ENCODE measurements around the gene NALCN.

NALCN gene

DNA sequence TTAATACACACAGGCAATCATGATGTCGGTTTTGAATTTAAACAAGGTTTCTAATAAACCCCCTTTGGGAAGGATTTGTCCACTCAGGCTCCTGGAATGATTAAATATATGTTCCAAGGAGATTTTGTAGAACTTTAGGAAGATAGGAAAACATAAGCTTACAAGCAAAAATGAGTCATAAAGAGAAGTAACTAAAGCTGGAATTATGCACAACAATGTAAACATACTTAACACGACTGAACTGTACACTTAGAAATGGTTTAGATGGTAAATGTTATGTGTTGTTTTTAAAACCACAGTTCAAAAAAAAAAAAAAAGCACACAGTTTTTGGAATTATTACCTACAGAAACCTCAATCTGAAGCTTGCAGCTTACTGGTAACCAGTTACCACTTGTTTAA is 304.4 kb downstream of the NALCN start:
- no peak for DNase-seq

DNA sequence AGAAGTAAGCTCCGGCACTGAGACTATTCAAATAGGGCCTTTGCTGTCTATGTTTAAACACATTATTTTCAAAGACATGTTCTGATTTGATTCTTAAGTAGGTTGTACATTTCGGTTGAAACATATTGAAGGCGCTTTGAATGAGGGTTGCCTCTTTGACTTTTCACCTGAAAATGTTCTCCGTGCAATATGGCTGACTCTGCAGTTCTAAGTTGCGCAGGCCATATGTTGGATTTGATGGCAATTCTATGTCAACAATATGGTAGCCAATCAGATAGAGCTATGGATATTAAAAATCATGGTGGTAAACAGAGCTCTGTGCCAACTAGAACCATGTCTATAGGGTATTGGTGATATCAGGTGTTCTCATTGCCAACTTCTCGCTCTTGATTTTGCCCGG is 307.3 kb downstream of the NALCN start:
- DNase-seq, result no peak

DNA sequence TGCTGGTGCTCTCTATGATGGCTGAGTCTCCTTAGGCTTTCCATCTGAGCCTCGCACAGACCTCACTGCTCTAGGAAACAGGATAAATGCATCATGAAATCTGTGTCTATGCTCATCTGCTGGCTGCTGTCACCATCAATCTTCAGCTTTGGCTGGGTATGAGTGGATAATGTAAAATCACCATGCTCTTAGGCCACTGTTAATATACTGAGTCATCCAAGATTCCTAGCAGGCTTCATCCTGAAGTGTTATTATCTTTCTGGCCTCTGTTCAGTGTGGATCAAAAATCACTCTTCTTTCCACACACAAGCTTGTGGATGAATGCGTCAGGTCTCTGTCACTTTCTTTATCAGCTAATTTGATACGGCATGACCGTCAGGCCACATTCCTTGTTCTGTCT is 317.4 kb downstream of the NALCN start:
- DNase-seq, result no peak

DNA sequence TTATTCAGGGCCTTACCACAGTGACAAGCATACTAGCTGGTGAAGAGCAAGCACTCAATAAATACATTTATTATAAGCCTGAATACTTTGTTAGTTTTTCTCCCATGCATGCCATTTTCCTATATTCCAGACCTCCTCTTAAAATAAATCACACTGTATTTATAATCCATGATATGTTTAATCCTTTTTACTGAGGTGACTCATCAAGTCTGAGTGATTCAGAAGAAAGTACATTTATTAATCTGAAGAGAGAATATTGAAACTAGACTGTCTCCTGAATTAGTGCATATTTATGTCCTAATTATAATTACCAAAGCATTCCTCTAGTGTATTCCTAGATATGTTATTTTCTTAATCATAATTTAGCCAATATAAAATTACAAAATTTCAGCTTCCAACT is 323.3 kb downstream of the NALCN start:
- no peak for DNase-seq

DNA sequence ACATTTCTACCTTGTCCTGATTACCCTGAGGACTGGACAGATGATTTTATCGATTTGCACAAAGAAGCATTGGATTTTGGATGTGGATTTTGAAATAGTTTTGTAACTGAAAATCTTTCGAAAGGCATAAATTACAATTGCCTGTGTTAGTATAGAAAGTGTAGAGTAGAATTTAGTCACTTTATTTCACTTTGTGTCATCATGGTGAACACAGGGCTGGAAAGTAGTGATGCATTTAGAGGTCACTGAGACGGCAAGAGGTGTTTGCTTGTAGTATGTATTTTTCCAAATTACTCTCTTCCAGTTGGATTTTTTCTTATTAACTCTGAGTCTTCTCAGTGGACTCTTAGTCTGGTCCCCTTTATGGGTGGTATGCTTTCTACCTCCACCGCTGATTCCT is 326.0 kb downstream of the NALCN start:
- no peak for DNase-seq

DNA sequence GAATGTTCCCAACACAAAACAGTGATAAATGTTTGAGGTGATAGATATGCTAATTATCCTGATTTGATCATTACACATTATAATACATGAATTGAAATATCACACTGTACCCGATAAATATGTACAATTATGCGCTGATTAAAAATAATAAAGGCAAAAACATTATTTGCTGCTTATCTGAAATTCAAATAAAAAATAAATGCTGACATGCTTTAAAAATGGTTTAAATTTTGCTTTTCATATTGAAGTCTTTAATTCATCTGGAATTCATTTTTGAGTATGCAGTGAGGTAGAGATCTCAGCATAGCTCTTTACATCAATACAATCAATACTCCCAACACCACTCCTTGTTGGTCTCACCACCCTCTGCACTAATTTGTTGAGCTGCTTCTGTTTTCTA is 330.8 kb downstream of the NALCN start:
- DNase-seq, result no peak

DNA sequence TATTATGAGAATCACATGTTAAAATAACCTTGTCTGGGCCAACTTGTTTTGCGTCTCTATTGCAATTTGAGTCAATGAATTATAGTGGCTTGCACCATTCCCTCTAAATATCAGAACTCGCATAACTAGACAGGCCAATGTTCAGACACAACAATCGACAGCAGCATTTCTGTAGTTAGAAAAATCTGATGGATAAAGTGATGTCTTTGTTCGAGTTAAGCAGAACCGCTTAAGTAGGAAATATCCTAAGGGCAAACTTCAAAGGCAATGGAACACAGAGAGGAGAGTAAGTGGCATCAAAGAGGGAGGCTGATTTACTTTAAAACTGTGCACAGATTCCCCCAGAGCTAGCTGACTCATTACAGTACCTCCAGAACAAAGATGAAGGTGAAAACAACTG is 333.9 kb downstream of the NALCN start:
- no peak for DNase-seq

DNA sequence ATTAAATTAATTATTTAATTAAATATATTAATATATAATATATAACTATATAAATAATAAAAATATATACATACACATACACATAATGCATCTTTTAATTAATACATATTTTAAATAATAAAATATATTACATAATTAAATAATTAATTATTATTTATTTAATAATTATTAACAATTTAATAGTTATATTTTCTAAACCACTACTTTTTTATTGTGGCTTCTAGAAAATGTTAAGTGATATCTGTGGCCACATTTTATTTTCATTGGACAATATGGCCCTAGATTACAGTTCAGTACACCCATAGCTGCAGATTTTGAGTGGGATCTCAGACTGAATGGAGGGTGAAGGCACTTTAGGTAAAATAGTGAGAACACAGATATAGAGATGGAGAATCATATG is 335.7 kb downstream of the NALCN start:
- DNase-seq, result no peak

DNA sequence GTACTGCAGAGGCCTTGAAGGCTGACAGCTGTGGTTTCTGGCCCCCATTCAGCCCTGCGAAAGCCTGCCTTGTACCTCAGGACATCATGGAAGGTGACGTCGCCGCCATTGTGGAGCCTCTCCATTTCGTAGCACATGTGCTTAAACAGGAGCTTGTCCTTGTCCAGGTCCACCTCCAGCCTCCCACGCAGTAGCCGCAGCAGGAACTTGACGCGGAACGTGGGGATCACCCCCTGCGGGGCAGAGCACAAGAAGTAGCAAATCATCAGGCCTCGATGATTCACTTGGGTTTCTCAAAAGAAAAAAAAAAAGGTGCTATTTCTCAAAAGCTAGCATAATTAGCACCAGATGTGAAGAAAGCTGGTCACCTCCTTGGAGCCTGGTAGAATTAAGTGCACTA is 351.0 kb downstream of the NALCN start:
- DNase-seq, result no peak

DNA sequence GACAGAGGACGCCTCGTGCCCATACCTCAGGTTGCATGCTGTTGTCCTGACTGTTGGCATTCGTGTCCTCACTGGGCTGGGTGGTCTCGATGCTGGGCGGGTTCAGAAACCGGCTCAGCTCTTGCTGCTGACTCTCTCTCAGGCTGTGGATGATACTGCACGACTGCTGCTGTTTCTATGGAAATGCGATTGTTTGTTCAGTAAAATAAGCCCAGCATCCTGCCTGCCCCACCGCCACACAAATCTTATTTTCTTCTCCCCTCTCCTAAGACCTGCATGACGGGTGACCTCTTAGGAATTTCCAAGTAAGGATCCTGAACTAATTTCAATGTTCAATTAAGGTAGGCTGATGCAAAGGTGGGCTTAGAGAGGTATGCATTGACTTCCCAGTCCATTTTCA is 356.5 kb downstream of the NALCN start:
- DNase-seq, result no peak

DNA sequence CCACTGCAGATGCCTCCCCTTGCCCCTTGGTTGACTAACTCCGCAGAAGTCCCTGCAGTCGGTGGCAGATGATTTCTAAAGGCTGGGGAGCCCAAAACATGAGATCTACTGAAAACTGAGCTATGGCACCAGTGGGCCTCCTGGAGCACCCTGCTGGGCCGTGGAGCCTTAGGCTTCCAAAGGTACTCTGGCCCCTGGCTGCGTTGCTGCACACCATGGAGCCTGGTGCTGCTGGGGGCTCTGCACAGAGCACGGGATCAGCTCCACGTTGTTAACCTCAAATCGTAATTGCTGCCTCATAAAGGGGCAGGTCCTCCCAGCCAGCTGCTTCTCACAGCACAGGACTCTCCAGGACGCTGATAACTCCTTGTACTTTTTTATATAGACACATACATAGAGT is 357.5 kb downstream of the NALCN start:
- no peak for DNase-seq

DNA sequence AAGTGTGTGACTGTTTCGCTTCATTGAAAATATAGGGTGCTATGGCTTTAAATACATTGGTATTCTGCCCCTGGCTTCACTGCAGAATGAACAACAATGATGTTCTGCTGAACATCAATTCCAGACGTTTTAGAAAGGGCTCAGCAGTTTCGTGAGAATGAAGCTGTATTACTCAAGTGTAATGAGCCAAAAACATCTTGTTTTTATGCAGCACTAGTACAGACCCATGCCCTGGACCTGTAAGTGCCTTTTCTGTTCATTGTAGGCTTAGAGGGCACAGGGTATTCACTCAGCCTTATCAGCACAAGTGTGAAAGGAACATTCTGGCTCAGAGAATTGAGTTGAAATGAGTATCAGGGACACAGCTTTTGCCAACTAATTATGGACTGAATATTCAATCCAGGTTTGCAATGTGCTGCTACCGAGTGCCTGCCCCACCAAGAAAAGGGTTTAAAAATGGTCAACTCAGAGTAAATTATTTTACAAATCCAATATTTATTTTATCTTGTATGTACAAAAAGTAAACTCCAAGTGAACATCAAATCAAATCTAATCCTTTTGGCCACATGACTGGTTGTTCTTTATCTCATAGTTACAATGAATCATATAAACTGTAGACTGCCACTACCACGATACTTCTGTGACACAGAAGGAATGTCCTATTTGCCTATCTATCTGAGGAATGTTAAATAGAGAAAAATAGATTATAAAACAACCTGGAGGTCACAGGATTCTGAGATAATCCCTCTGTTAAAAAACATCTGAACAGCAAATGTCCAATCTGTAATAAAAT is 362.8 kb downstream of the NALCN start:
- DNase-seq, result no peak

DNA sequence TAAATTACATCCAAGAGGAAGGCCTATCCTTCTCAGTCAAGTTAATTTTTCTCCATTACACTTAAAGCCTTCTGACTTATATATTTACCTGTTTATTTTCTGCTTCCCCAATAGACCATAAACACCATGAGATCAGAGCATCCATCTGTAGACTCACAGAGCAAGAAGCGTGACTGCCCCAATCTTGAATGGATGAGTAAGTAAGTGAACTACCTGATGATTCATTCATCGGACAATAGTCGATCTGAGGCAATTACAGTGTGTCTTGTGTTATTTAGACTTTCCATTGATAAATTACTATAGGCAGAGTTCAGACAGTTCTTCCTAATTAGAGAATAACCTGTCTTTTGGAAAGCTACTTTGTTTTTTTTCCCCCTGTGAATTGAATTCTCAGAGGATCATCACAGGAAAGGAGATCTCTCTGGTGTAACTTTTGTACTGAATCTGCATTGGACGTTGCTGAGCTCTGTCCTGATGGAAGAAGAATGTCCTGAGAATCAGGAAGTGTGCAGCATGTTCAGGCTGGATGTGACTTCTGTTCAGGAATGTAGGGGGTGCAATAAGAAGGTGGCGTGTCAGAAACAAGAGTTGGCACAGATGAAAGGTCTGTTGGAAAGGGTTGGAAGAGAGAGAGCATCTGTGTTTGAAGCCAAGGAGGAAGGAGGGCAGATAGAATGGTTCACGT is 367.0 kb downstream of the NALCN start:
- no peak for DNase-seq

DNA sequence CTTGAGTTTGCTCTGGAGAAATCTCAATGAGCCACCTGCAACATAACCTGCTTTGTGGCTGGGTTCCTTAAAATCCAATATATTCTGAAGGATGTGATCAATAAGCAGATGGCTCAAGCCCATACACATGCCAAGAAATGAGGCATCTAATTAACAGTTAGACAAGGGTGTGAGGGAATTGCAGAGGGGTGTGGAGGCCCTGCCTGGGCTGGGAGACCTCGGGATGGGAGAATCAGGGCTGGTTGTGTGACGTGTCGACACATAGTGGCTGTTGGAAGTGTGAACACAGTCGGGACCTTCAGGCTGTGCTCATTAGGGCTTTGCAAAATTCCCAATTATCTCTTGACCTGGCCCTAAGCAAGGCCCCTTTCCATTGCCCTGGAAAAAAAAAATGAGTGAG is 379.8 kb downstream of the NALCN start:
- no peak for DNase-seq

DNA sequence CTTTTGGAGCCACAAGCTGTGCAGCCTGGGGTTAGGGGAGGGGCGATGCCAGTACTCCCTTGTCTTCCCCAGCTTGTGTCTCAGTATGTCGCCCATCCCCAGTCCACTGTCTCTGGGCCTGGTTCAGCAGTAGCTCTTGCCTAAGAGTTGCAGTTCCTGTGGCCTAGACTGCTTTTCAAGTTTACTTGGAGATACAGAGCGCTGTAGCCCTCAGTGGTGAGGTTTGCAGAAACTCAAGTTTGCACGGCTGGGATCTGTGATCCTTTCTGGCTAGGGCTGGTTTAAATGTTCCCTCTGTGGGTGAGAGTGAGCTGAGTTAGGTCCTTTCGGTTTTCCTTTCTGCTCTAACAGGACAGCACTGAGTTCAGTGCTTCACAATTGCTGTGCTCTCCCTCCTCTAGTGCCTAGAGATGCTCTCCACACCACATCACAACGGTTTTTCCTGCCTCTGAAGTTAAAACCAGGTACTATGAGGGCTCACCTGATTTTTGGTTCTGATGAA is 381.1 kb downstream of the NALCN start:
- no peak for DNase-seq

DNA sequence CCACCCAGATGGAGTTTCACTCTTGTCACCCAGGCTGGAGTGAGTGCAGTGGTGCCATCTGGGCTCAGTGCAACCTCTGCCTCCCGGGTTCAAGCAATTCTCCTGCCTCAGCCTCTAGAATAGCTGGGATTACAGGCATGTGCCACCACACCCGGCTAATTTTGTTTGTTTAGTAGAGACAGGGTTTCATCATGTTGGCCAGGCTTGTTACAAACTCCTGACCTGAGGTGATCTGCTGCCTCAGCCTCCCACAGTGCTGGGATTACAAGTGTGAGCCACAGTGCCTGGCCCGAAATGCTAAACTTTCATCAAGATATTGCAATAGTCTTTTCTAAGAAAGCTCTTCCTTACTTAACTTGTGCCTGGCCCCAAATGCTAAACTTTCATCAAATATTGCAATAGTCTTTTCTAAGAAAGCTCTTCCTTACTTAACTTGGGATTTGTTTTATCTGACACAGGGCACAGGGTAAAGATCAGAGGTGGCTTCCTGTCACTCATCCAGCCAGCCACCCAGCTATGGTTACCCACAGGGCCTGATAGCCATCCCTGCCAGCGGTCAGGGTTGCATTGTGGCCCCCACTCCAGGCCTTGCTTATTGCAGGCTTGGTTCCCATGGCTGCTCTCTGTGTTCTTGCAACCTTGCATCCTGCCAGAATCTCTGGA is 389.4 kb downstream of the NALCN start:
- DNase-seq, result no peak

DNA sequence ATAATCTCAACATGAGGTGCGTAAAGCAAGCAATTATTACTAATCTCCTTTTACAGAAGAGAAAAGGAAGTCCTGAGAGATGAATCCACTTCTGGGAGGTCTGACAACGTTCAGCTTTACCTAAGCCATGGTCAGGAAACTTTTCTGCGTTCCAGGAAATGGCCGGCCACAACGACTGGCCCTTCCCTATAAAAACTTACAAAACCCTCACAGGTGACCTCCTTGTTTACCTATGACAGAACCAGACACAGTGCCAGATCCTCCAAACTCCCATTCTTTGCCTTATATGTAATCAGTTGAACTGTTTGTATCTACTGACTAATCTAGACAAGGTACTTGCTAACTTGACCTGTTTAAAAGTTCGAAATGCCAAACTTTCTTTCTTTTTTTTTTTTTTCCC is 390.0 kb downstream of the NALCN start:
- DNase-seq, result no peak

DNA sequence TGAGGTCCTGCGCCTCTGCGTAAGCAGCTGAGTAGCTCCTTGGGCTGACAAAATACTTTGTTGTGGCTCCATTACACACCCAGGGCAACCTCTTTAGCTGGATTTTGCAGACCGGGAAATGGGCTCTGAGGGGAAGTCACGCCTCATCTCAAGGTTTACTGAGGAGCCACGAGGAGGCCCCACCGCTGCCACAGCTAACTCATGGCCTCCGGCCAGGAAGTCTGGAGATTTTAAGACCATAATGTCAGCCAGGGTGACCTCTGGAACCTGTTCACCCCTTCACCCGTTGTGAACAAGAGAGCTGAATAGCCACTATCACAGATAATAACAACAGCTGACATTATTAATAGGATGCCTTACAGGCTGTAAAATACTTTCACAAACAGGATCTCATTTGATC is 390.4 kb downstream of the NALCN start:
- DNase-seq, result no peak

DNA sequence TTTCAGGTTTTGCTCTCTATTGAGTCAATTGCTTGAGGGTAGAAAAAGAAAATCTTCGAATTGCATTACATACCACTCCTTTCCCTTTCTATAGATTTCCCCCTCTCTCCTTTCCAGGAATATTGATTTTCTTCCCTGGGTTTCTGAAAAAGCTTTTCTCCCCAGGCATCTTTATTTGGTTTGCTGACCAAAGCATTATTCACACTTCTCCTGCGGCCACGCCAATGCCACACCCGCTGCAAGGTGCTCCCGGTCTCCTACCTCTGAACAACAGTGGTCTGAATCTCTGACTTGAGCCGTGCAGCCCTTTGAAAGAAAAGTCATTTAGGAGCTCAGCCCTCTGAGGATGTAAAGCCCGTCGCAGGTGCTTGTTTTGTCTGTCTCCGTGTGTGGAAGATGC is 390.8 kb downstream of the NALCN start:
- no peak for DNase-seq

DNA sequence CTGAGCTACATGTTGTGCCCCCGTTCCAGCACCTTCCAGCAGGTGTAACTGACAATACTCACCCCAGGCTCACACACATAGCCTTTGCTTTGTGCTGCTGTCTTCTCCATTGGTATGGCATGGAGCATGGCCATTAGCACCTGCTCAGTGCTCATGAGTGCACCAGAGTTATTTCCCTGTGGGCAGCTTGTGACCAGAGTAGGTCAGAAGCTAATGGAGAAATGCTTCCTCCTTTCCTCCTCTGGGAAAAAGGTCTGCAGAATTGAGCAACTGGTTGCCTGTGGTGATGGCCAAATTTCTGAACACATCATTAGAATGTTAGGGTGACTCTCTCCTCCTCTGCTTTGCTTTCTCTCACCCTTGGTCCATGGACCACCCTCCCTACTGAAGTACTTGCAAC is 397.2 kb downstream of the NALCN start:
- no peak for DNase-seq

DNA sequence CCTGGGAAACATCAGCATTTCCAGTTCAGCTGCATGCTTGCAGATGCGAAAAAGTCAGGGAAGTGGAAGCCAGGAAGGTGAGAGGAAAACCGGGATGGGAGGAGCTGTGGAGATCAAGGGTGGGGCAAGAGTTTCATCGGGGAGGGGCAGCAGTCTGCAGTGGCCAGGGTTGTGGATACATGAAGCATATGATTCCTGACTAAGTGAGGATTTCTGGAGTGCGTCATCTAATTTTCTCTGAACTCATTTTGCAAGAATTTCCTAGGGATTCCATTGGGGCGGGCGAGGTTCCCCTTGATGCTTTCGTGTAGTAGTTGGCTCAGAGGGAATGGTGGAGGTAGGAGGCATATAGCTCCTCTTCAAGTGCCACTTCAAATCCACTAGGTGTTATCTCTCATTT is 397.6 kb downstream of the NALCN start:
- no peak for DNase-seq

DNA sequence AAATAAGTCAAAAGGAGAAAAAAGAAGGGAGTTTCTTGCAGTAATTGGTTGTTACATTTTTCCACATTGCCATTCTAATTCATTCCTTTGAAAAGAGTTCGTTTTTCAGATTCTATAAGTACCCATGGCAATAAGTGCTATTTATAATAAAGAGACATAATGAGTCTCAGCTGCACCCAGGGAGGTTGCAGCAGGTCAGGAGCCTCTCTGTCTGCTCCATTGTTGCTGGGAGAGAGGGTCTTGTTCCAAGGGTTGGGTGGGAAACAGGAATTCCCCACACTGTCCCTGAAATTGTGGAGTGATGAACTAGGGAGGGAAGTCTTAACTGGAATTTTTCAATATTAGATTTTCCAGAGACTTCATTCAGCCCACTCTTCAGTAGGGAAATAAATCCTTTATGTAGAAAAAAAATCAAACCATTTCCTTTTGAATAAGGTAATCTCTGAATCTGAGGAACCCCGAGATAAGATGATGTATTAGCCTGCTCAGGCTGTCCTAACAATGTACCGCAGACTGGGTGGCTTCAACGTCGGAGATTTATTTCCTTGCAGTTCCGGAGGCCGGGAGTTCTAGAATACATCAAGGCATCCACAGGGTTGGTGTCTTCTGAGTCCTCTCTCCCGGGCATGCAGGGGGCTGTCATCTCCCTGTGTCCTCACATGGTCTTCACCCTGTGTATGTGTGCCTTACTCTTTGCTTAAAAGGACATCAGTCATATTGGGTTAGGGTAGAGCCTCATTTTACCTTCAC is 399.0 kb downstream of the NALCN start:
- DNase-seq, result no peak

DNA sequence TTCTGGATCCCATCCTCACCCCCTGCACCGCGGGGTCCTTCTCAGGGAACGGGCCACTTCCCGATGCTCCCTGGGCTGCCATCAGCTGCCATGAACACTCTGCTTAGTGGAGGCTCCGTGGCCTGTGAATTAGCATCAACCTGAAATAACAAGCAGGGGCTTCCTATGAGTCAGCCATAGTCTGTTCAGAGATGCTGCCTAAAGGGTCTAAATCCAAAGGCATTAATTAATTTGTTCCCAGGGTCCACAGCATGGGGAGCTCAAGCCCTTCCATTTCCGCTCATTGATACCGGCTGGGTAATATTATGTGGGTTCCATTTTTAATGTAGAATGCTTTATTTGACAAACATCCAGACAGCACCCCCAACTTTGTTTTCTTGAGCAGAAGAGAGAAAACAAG is 399.8 kb downstream of the NALCN start:
- no peak for DNase-seq

Data from activated CD8-positive, alpha-beta memory T cell treated with anti-CD3 and anti-CD28 coated beads for 24 hours (primary cell).